Right atrium auricular region (tissue), 2 donors: ENCODE measurements around the gene MEIS1. TPM values are rescaled to one million over a fixed set of nuclear protein-coding genes. Genes with fewer than 3 reads are reported as not detected.

Source experiments
- DNase-seq: peaks from one replicate; pipeline ENCODE4 v3.0.0-alpha.2; 2019; ENCODE audit warnings: low spot score
- H3K27ac ChIP-seq, 2 donors: fragments of 200-600 bp; sonication (generic); 1 replicate in 1 of 2; 2 replicates in 1 of 2; pipeline ENCODE4 v1.5.1; 2016 to 2019
- H3K27me3 ChIP-seq, 2 donors: fragments of 200-600 bp; sonication (generic); one replicate each; pipeline versions ENCODE4 v1.5.1 to v1.6.0; 2017 to 2019
- H3K36me3 ChIP-seq: fragments of 200-600 bp; sonication (generic); one replicate; pipeline ENCODE4 v1.5.1; 2016
- H3K4me1 ChIP-seq, 2 donors: fragments of 200-600 bp; sonication (generic); one replicate each; pipeline versions ENCODE4 v1.5.1 to v1.6.0; 2017 to 2019
- H3K4me3 ChIP-seq, 2 donors: fragments of 200-600 bp; sonication (generic); 1 replicate in 1 of 2; 2 replicates in 1 of 2; pipeline ENCODE4 v1.5.1; 2017 to 2019; ENCODE audit warnings: mild to moderate bottlenecking in 1 of 2, moderate library complexity in 1 of 2
- H3K9me3 ChIP-seq, 2 donors: fragments of 200-600 bp; sonication (generic); one replicate each; pipeline ENCODE4 v1.5.1; 2019
- CTCF ChIP-seq, 2 donors: fragments of 200-600 bp; sonication (generic); IDR thresholded peaks; one replicate each; pipeline ENCODE4 v1.5.1; 2019; ENCODE audit warnings: antibody characterized with exemption in 2 of 2
- total RNA-seq, 2 donors: library from RNA; depleted of rRNA; stranded (reverse); fragments of >200 nt; gene quantifications; one replicate each; pipeline ENCODE4 v1.1.0, GENCODE V29; 2016

MEIS1 gene
- total RNA-seq, 2 donors from 2014 or later = 13.6 to 16.7 TPM

GRCh38 chr2:66433945-66434678 is 813 bp upstream of the MEIS1 start:
- DNase-seq = no peak
- Histone ChIP-seq H3K27me3 (no peaks in the 10 kb centered on the region), H3K4me3 (peak overlapping the region; percentile 62 to 76), H3K9me3 (no peaks in the 10 kb centered on the region), H3K27ac (peak overlapping the region; percentile 89 to 94), H3K36me3 (no peaks in the 10 kb centered on the region), H3K4me1 (peaks cover 0 to 19% of the 10 kb centered on the region in 2 donors)
- no peak for TF ChIP-seq CTCF (IDR thresholded peaks at IDR 0.05)

DNA sequence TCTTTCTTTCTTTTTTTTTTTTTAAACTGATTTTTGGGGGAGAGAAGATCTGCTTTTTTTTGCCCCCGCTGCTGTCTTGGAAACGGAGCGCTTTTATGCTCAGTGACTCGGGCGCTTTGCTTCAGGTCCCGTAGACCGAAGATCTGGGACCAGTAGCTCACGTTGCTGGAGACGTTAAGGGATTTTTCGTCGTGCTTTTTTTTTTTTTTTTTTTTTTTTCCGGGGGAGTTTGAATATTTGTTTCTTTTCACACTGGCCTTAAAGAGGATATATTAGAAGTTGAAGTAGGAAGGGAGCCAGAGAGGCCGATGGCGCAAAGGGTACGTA is 587 bp downstream of the MEIS1 start:
- Histone ChIP-seq H3K27ac (peak overlapping the region; percentile 89 to 94), H3K27me3 (no peaks in the 10 kb centered on the region), H3K9me3 (no peaks in the 10 kb centered on the region), H3K4me1 (peaks cover 0 to 20% of the 10 kb centered on the region in 2 donors), H3K4me3 (peak overlapping the region; percentile 62 to 76), H3K36me3 (no peaks in the 10 kb centered on the region)
- DNase-seq = no peak
- TF ChIP-seq CTCF (IDR thresholded peaks at IDR 0.05) = no peak

- Histone ChIP-seq H3K4me1 (peaks cover 0 to 25% of the 10 kb centered on the region in 2 donors), H3K4me3 (peak overlapping the region; percentile 62 to 76), H3K36me3 (no peaks in the 10 kb centered on the region), H3K27me3 (no peaks in the 10 kb centered on the region), H3K27ac (peak overlapping the region; percentile 89 to 94), H3K9me3 (no peaks in the 10 kb centered on the region)
- no peak for TF ChIP-seq CTCF (IDR thresholded peaks at IDR 0.05)
- no peak for DNase-seq
These were observed 1.0 kb downstream of the MEIS1 start for GRCh38 chr2:66435963-66436362.

DNA sequence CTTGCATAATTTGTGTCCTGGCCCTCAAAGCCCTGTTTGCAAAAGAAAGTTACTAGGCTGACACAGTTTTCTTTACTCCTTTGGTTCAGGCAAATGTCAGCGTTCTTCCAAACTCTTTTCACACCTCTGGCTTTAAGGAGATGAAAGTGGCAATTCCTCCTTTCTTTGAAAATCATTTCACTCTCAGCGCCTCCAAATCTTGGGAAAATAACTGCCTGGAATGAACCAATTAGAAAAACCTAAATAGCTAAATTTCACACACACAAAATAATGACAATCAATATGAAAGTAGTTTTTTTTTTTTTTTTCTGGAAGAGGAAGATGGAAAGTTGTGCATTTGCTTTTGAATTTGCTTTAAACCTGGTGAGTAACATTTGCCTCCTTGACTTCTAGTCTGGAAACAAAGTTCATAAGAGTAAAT is 1.7 kb downstream of the MEIS1 start:
- TF ChIP-seq CTCF (IDR thresholded peaks at IDR 0.05) = no peak

DNA sequence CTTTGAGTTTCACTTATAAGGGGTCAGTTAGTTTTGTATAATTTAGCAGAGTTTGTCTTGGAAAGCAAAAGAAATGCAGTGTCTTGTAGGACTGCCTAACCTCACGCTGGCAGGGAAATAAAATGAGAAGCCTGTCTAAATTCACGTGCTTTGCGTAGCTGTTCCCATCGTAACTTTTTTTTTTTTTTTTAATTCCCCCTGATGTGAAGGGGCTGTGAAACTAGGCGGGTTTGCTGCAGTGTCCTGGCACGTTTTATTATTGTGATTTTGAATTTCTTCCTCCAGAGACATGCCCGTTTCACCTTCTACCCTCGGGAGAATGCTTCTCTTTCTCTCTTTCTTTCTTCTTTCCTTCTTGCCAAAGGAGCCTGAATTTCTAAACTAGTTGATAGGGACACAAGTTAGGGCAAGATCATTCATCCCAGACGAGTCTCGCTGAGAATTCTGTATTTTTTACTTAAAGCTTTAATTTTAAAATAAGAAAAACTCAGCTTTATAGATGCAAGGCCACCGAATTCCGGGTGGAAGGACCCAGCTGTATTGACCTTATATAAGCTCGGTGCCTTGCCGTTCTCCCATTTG is 2.3 kb downstream of the MEIS1 start:
- Histone ChIP-seq H3K4me3 (peak overlapping the region; percentile 62 to 76), H3K9me3 (no peaks in the 10 kb centered on the region), H3K27me3 (no peaks in the 10 kb centered on the region), H3K4me1 (peaks cover 0 to 29% of the 10 kb centered on the region in 2 donors), H3K27ac (peak overlapping the region; percentile 89 to 94), H3K36me3 (no peaks in the 10 kb centered on the region)
- TF ChIP-seq CTCF (IDR thresholded peaks at IDR 0.05) = no peak
- DNase-seq = no peak

More for the DNA sequence above, 1.7 kb downstream of the MEIS1 start:
- DNase-seq = no peak
- Histone ChIP-seq H3K27ac (peak overlapping the region; percentile 89 to 94), H3K27me3 (no peaks in the 10 kb centered on the region), H3K9me3 (no peaks in the 10 kb centered on the region), H3K36me3 (no peaks in the 10 kb centered on the region), H3K4me1 (peaks cover 0 to 31% of the 10 kb centered on the region in 2 donors), H3K4me3 (peak overlapping the region; percentile 62 to 76)
